GM18507 (cell line): ENCODE data around the gene ANKS6.
"Not testable (repeated sequence)": the region's sequence is repeated elsewhere in the genome, so short reads cannot be mapped to it uniquely, and the experiment has no call there.

Source experiments
- DNase-seq: peaks from one replicate; pipeline ENCODE4 v3.0.0; 2011; ENCODE audit warnings: low read depth; ENCODE audit not compliant: insufficient read length; ENCODE audit errors: extremely low spot score
- FAIRE-seq: peaks from 2 replicates; lab custom pipeline; 2011; peaks lifted over from hg19 to GRCh38; lab: Jason Lieb, UNC

Gene ANKS6

GRCh38 chr9:98686961-98687855 lies 109.1 kb downstream of the ANKS6 start:
- no peak for FAIRE-seq

GRCh38 chr9:98684816-98685215 lies 111.5 kb downstream of the ANKS6 start:
- FAIRE-seq, DNase-seq: not testable (repeated sequence)

More at GRCh38 chr9:98686961-98687855, 109.1 kb downstream of the ANKS6 start:
- DNase-seq = no peak
